Memory B cell (primary cell): Measurements from ENCODE around the gene PLEKHM1.
A peak's percentile ranks its signal among the peaks of the same experiment; 100 is the strongest.
"Not testable (repeated sequence)": the region's sequence is repeated elsewhere in the genome, so short reads cannot be mapped to it uniquely, and the experiment has no call there.

ENCODE experiments used
- ATAC-seq: fragments of 150-1000 bp; cut with Tn5 transposase; 2 replicates; pipeline ENCODE4 v1.10.0; 2021; ENCODE audit warnings: low read depth, mild to moderate bottlenecking, moderate library complexity
- DNase-seq, 2 donors: peaks; one replicate each; pipeline ENCODE4 v3.0.0; 2022; ENCODE audit warnings: low spot score in 2 of 2
- H3K27ac Mint-ChIP-seq: one replicate; pipeline ENCODE4 v1.8.0; 2022; ENCODE audit warnings: mild to moderate bottlenecking, moderate library complexity, mixed read lengths
- H3K27me3 Mint-ChIP-seq: one replicate; pipeline ENCODE4 v1.8.0; 2022; ENCODE audit warnings: mixed read lengths
- H3K36me3 Mint-ChIP-seq: one replicate; pipeline ENCODE4 v1.8.0; 2022; ENCODE audit warnings: mild to moderate bottlenecking, mixed read lengths
- H3K4me1 Mint-ChIP-seq: one replicate; pipeline ENCODE4 v1.8.0; 2022; ENCODE audit warnings: mixed read lengths
- H3K4me3 Mint-ChIP-seq: one replicate; pipeline ENCODE4 v1.8.0; 2022; ENCODE audit warnings: mild to moderate bottlenecking, moderate library complexity, mixed read lengths
- H3K9me3 Mint-ChIP-seq: one replicate; pipeline ENCODE4 v1.8.0; 2022; ENCODE audit warnings: mixed read lengths

The PLEKHM1 gene

GRCh38 chr17:45490615-45491433 is at the start of gene PLEKHM1:
Gene PLEKHM1, minus strand, starts transcription at chr17:45490721. Its CDS starts 8,237 bp downstream, at chr17:45482484.
- not testable (repeated sequence) for H3K9me3 Mint-ChIP-seq, H3K36me3 Mint-ChIP-seq, H3K27me3 Mint-ChIP-seq
- ATAC-seq (peak; percentile 94), DNase-seq (peak; percentile 74 to 77)
- H3K27ac Mint-ChIP-seq = peak within 1 kb of the TSS; percentile 93
- H3K4me1 Mint-ChIP-seq = peaks cover 22% of the 10 kb centered on the region
- H3K4me3 Mint-ChIP-seq = peak within 1 kb of the TSS; percentile 90

- not testable (repeated sequence) for ATAC-seq, H3K4me3 Mint-ChIP-seq, H3K27me3 Mint-ChIP-seq, H3K27ac Mint-ChIP-seq, H3K4me1 Mint-ChIP-seq, H3K36me3 Mint-ChIP-seq, H3K9me3 Mint-ChIP-seq, DNase-seq
These were observed 47.6 kb upstream of the PLEKHM1 start for GRCh38 chr17:45538168-45538567.

- H3K4me3 Mint-ChIP-seq, DNase-seq, H3K9me3 Mint-ChIP-seq, H3K27me3 Mint-ChIP-seq, H3K27ac Mint-ChIP-seq, ATAC-seq, H3K4me1 Mint-ChIP-seq, H3K36me3 Mint-ChIP-seq: not testable (repeated sequence)
These were observed 15.6 kb upstream of the PLEKHM1 start for GRCh38 chr17:45506072-45506471.

- ATAC-seq, H3K4me3 Mint-ChIP-seq, H3K27me3 Mint-ChIP-seq, H3K4me1 Mint-ChIP-seq, H3K36me3 Mint-ChIP-seq, H3K9me3 Mint-ChIP-seq, DNase-seq: not testable (repeated sequence)
- H3K27ac Mint-ChIP-seq = peak overlapping the region; percentile 36
These were observed 14.7 kb upstream of the PLEKHM1 start for GRCh38 chr17:45505183-45505582.

GRCh38 chr17:45501092-45501707 is 10.7 kb upstream of the PLEKHM1 start:
- DNase-seq (peak in 1 of 2 donors; percentile 32), ATAC-seq (peak; percentile 66)
- H3K4me3 Mint-ChIP-seq, H3K36me3 Mint-ChIP-seq, H3K27ac Mint-ChIP-seq, H3K27me3 Mint-ChIP-seq, H3K9me3 Mint-ChIP-seq, H3K4me1 Mint-ChIP-seq: not testable (repeated sequence)

GRCh38 chr17:45500478-45500877 is 10.0 kb upstream of the PLEKHM1 start:
- not testable (repeated sequence) for H3K27ac Mint-ChIP-seq, H3K4me3 Mint-ChIP-seq, H3K27me3 Mint-ChIP-seq, ATAC-seq, H3K36me3 Mint-ChIP-seq, H3K4me1 Mint-ChIP-seq, DNase-seq, H3K9me3 Mint-ChIP-seq

- not testable (repeated sequence) for H3K4me1 Mint-ChIP-seq, ATAC-seq, H3K36me3 Mint-ChIP-seq, H3K27ac Mint-ChIP-seq, H3K4me3 Mint-ChIP-seq, DNase-seq, H3K9me3 Mint-ChIP-seq, H3K27me3 Mint-ChIP-seq
These were observed 8.7 kb upstream of the PLEKHM1 start for GRCh38 chr17:45499208-45499607.

- not testable (repeated sequence) for H3K36me3 Mint-ChIP-seq, H3K27me3 Mint-ChIP-seq, DNase-seq, H3K4me1 Mint-ChIP-seq, H3K9me3 Mint-ChIP-seq, H3K27ac Mint-ChIP-seq, ATAC-seq, H3K4me3 Mint-ChIP-seq
These were observed 7.9 kb upstream of the PLEKHM1 start for GRCh38 chr17:45498377-45498776.

GRCh38 chr17:45497449-45497848 is 6.9 kb upstream of the PLEKHM1 start:
- H3K36me3 Mint-ChIP-seq, DNase-seq, H3K27me3 Mint-ChIP-seq, ATAC-seq, H3K4me3 Mint-ChIP-seq, H3K27ac Mint-ChIP-seq, H3K9me3 Mint-ChIP-seq, H3K4me1 Mint-ChIP-seq: not testable (repeated sequence)

GRCh38 chr17:45496507-45496906 is 6.0 kb upstream of the PLEKHM1 start:
- not testable (repeated sequence) for H3K4me1 Mint-ChIP-seq, ATAC-seq, H3K9me3 Mint-ChIP-seq, H3K4me3 Mint-ChIP-seq, H3K27ac Mint-ChIP-seq, H3K36me3 Mint-ChIP-seq, H3K27me3 Mint-ChIP-seq, DNase-seq

GRCh38 chr17:45494556-45494955 is 4.0 kb upstream of the PLEKHM1 start:
- not testable (repeated sequence) for H3K27ac Mint-ChIP-seq, H3K9me3 Mint-ChIP-seq, H3K4me3 Mint-ChIP-seq, ATAC-seq, DNase-seq, H3K27me3 Mint-ChIP-seq, H3K36me3 Mint-ChIP-seq
- peaks cover 11% of the 10 kb centered on the region for H3K4me1 Mint-ChIP-seq

GRCh38 chr17:45492156-45492555 is 1.6 kb upstream of the PLEKHM1 start:
- not testable (repeated sequence) for H3K27ac Mint-ChIP-seq, ATAC-seq, H3K36me3 Mint-ChIP-seq, H3K9me3 Mint-ChIP-seq, DNase-seq, H3K4me3 Mint-ChIP-seq, H3K27me3 Mint-ChIP-seq
- H3K4me1 Mint-ChIP-seq = peaks cover 22% of the 10 kb centered on the region

- peak; percentile 11 for ATAC-seq
- H3K27me3 Mint-ChIP-seq, H3K9me3 Mint-ChIP-seq, DNase-seq, H3K36me3 Mint-ChIP-seq: not testable (repeated sequence)
- Mint-ChIP-seq H3K4me1 (peaks cover 22% of the 10 kb centered on the region), H3K4me3 (peak overlapping the region; percentile 89), H3K27ac (peak overlapping the region; percentile 93)
These were observed 323 bp downstream of the PLEKHM1 start for GRCh38 chr17:45490198-45490597.

- Mint-ChIP-seq H3K4me1 (peaks cover 32% of the 10 kb centered on the region), H3K27ac (peak overlapping the region; percentile 72)
- not testable (repeated sequence) for H3K4me3 Mint-ChIP-seq, H3K36me3 Mint-ChIP-seq, DNase-seq, ATAC-seq, H3K9me3 Mint-ChIP-seq, H3K27me3 Mint-ChIP-seq
These were observed 2.8 kb downstream of the PLEKHM1 start for GRCh38 chr17:45487704-45488103.
